B cell (primary cell): Measurements from ENCODE around the gene CMTM3. TPM values are rescaled to one million over a fixed set of nuclear protein-coding genes. Genes with fewer than 3 reads are reported as not detected.

Source experiments
- ATAC-seq: fragments of 200-7000 bp; cut with Tn5 transposase; one replicate; pipeline ENCODE4 v1.10.0; 2021; ENCODE audit warnings: low read depth, mild to moderate bottlenecking, moderate number of reproducible peaks, moderate library complexity
- CTCF ChIA-PET: fragments of 350-600 bp; sonication (Branson Sonifier 250); formaldehyde crosslinking; loops from one replicate; lab custom pipeline; 2021; ENCODE audit warnings: antibody characterized with exemption, inconsistent platforms; lab: Charles Lee
- POLR2A ChIA-PET: fragments of 350-600 bp; sonication (Branson Sonifier 250); formaldehyde crosslinking; loops from one replicate; lab custom pipeline; 2021; ENCODE audit warnings: antibody characterized with exemption; lab: Charles Lee
- DNase-seq: peaks from one replicate; pipeline ENCODE4 v3.0.0; 2013
- H2AFZ ChIP-seq: 2 replicates; pipeline ENCODE4 v1.6.1; 2012; ENCODE audit warnings: mild to moderate bottlenecking, low read depth, low read length; ENCODE audit not compliant: insufficient read depth, poor library complexity, severe bottlenecking
- H3K27ac ChIP-seq, 2 donors: 1 replicate in 1 of 2; 2 replicates in 1 of 2; pipeline ENCODE4 v1.5.1; 2012 to 2013; ENCODE audit warnings: low read length in 2 of 2, mild to moderate bottlenecking in 2 of 2, moderate library complexity in 1 of 2
- H3K27me3 ChIP-seq, 4 experiments: fragments of 200-600 bp in 1 of 4; sonication (generic) in 1 of 4; replicated peaks in 1 of 4; 1 replicate in 2 of 4; 2 replicates in 2 of 4; pipeline versions ENCODE4 v1.6.1 to v1.7.0; 2013 to 2016; ENCODE audit warnings: low read length in 3 of 4, mild to moderate bottlenecking in 2 of 4, mixed read lengths in 1 of 4, moderate library complexity in 1 of 4; ENCODE audit not compliant: insufficient read depth in 4 of 4, control insufficient read depth in 3 of 4; ENCODE audit errors: control extremely low read depth in 1 of 4
- H3K36me3 ChIP-seq, 2 experiments: replicated peaks in 1 of 2; 1 replicate in 1 of 2; 2 replicates in 1 of 2; pipeline versions ENCODE4 v1.6.1 to v1.7.1; 2013; ENCODE audit warnings: low read length in 1 of 2; ENCODE audit not compliant: insufficient read depth in 2 of 2, control insufficient read depth in 1 of 2; ENCODE audit errors: control extremely low read depth in 1 of 2, extremely low read depth in 1 of 2
- H3K4me1 ChIP-seq, 2 donors: fragments of 200-600 bp in 1 of 2; sonication (generic) in 1 of 2; 1 replicate in 1 of 2; 2 replicates in 1 of 2; pipeline versions ENCODE4 v1.5.1 to v1.6.1; 2013 to 2017; ENCODE audit warnings: low read length in 2 of 2; ENCODE audit not compliant: control insufficient read depth in 2 of 2, insufficient read depth in 2 of 2
- H3K4me2 ChIP-seq: replicated peaks from 2 replicates; pipeline ENCODE3; 2012; ENCODE audit warnings: mild to moderate bottlenecking, low read depth, low read length; ENCODE audit not compliant: poor library complexity, severe bottlenecking
- H3K4me3 ChIP-seq, 5 experiments: fragments of 200-600 bp in 1 of 5; sonication (generic) in 1 of 5; 1 replicate in 3 of 5; 2 replicates in 2 of 5; pipeline versions ENCODE4 v1.5.1 to v1.7.0; 2011 to 2016; ENCODE audit warnings: low read length in 4 of 5, mild to moderate bottlenecking in 4 of 5, low read depth in 2 of 5, control low read depth in 1 of 5, moderate library complexity in 1 of 5; ENCODE audit not compliant: insufficient read depth in 1 of 5; ENCODE audit errors: control extremely low read depth in 1 of 5, extremely low read depth in 1 of 5
- H3K79me2 ChIP-seq: fragments of 200-600 bp; sonication (generic); one replicate; pipeline ENCODE4 v1.6.0; 2016; ENCODE audit warnings: low read length; ENCODE audit not compliant: control insufficient read depth, insufficient read depth
- H3K9ac ChIP-seq: fragments of 200-600 bp; sonication (generic); 2 replicates; pipeline ENCODE4 v1.6.1; 2017; ENCODE audit warnings: mild to moderate bottlenecking, low read length, moderate library complexity
- H3K9me3 ChIP-seq, 3 donors: one replicate each; pipeline versions ENCODE4 v1.6.1 to v1.7.1; 2013; ENCODE audit warnings: low read length in 2 of 3; ENCODE audit not compliant: control insufficient read depth in 2 of 3, insufficient read depth in 1 of 3; ENCODE audit errors: control extremely low read depth in 1 of 3
- H4K20me1 ChIP-seq: 2 replicates; pipeline ENCODE4 v1.6.0; 2012; ENCODE audit warnings: mild to moderate bottlenecking, low read length; ENCODE audit not compliant: insufficient read depth, control insufficient read depth, poor library complexity, severe bottlenecking
- H3K27ac Mint-ChIP-seq: one replicate; pipeline ENCODE4 v1.8.0; 2021; ENCODE audit warnings: mixed read lengths
- H3K27me3 Mint-ChIP-seq: one replicate; pipeline ENCODE4 v1.8.0; 2021; ENCODE audit warnings: mixed read lengths
- H3K4me1 Mint-ChIP-seq: one replicate; pipeline ENCODE4 v1.8.0; 2021; ENCODE audit warnings: mixed read lengths
- H3K4me3 Mint-ChIP-seq: one replicate; pipeline ENCODE4 v1.8.0; 2021; ENCODE audit warnings: mixed read lengths
- H3K9me3 Mint-ChIP-seq: one replicate; pipeline ENCODE4 v1.8.0; 2022; ENCODE audit warnings: mixed read lengths; ENCODE audit not compliant: insufficient read depth
- CTCF ChIP-seq: fragments of 200-600 bp; IDR thresholded peaks from one replicate; pipeline ENCODE4 v1.8.0; 2022; ENCODE audit warnings: antibody characterized with exemption, mild to moderate bottlenecking
- EZH2 ChIP-seq: IDR thresholded peaks from 2 replicates; pipeline ENCODE4 v1.6.1; 2012; ENCODE audit warnings: borderline replicate concordance, low read depth, mild to moderate bottlenecking, moderate library complexity, low read length; ENCODE audit not compliant: insufficient read depth, poor library complexity, severe bottlenecking
- WGBS: methylation state at CpG from one replicate; pipeline ENCODE4 v1.1.5; 2013; ENCODE audit warnings: missing lambda C conversion rate; ENCODE audit not compliant: insufficient coverage; 5-methylcytosine and 5-hydroxymethylcytosine counted together
- intact Hi-C: fragments of 100-400 bp; cut with micrococcal nuclease; formaldehyde crosslinking; loops from one replicate; pipeline ENCODE4 v1.10.0; 2022
- polyA plus RNA-seq: library from polyadenylated mRNA; depleted of rRNA; stranded (reverse); fragments of >200 nt; gene quantifications from 2 replicates; pipeline ENCODE4 v1.2.3, GENCODE V29; 2012
- total RNA-seq, 2 donors: library from RNA; stranded (reverse); fragments of 120-200 nt in 1 of 2; gene quantifications; 1 replicate in 1 of 2; 2 replicates in 1 of 2; pipeline versions ENCODE4 v1.2.3 to v1.2.4, GENCODE V29; 2013 to 2022

CMTM3 gene
- total and polyA plus RNA-seq, 2 donors (not counting 1 experiment from before 2014, with no cell fraction given) = 7.5 to 8.7 TPM

- H3K4me1 ChIP-seq = peaks cover 5 to 9% of the 10 kb centered on the region in 2 donors
- H3K9me3 Mint-ChIP-seq = no peaks in the 10 kb centered on the region
- H3K9me3 ChIP-seq = no peaks in the 10 kb centered on the region
- CTCF ChIA-PET = interaction anchor here (0.5 to 2.5 kb wide), 36 partner anchors 8 to 335 kb away, joined by 3 to 22 read pairs (median 3); partner anchors contain the start of genes CMTM3 and DYNC1LI2
- peaks cover 8% of the 10 kb centered on the region for H3K4me1 Mint-ChIP-seq
- peak overlapping the region in 2 of 5 experiments; percentile 10 to 18 for H3K4me3 ChIP-seq
- TF ChIP-seq CTCF (peak; percentile 95), EZH2 (no peak)
- no peak overlapping the region for H3K9ac ChIP-seq
- peaks cover 0 to 21% (median 4%) of the 10 kb centered on the region in 4 experiments for H3K27me3 ChIP-seq
- H4K20me1 ChIP-seq = no peaks in the 10 kb centered on the region
- H3K4me3 Mint-ChIP-seq = peak overlapping the region; percentile 78
- H3K36me3 ChIP-seq = no peaks in the 10 kb centered on the region
- peak overlapping the region; percentile 60 for H3K4me2 ChIP-seq
- DNase-seq (peak; percentile 83), ATAC-seq (peak; percentile 96)
- 46% methylated on average over 12 of the region's 18 CpGs for WGBS
- H3K79me2 ChIP-seq = no peaks in the 10 kb centered on the region
- intact Hi-C loops = loop anchor here (1.0 kb wide), 2 partner anchors 43 to 245 kb away; no protein-coding TSS in a partner anchor
- peak overlapping the region; percentile 21 for H3K27ac Mint-ChIP-seq
- peak overlapping the region; percentile 65 for H2AFZ ChIP-seq
- peaks cover 20% of the 10 kb centered on the region for H3K27me3 Mint-ChIP-seq
- no peak overlapping the region for H3K27ac ChIP-seq
- POLR2A ChIA-PET = no interaction called here
Measured at GRCh38 chr16:66650707-66651473, 46.4 kb downstream of the CMTM3 start.

GRCh38 chr16:66651474-66651765 is 46.9 kb downstream of the CMTM3 start:
- POLR2A ChIA-PET = no interaction called here
- TF ChIP-seq EZH2 (no peak), CTCF (no peak)
- ATAC-seq (no peak), DNase-seq (no peak)
- Mint-ChIP-seq H3K4me1 (peaks cover 8% of the 10 kb centered on the region), H3K27me3 (peaks cover 24% of the 10 kb centered on the region), H3K9me3 (no peaks in the 10 kb centered on the region), H3K4me3 (peak overlapping the region; percentile 78), H3K27ac (no peak overlapping the region)
- no peak overlapping the region for H3K9ac ChIP-seq
- peaks cover 0 to 21% (median 4%) of the 10 kb centered on the region in 4 experiments for H3K27me3 ChIP-seq
- H2AFZ ChIP-seq = peak overlapping the region; percentile 65
- CTCF ChIA-PET = interaction anchor here (0.5 to 2.5 kb wide), 27 partner anchors 8 to 224 kb away, joined by 3 to 22 read pairs (median 3); partner anchors contain the start of gene CMTM3
- H3K9me3 ChIP-seq = no peaks in the 10 kb centered on the region
- H3K4me1 ChIP-seq = peaks cover 5 to 9% of the 10 kb centered on the region in 2 donors
- no peaks in the 10 kb centered on the region for H3K36me3 ChIP-seq
- H4K20me1 ChIP-seq = no peaks in the 10 kb centered on the region
- H3K27ac ChIP-seq = no peak overlapping the region
- H3K4me2 ChIP-seq = peak overlapping the region; percentile 60
- no peaks in the 10 kb centered on the region for H3K79me2 ChIP-seq
- 78% methylated on average over 2 of the region's 2 CpGs for WGBS
- H3K4me3 ChIP-seq = peak overlapping the region in 1 of 5 experiments; percentile 10
- intact Hi-C loops = loop anchor here (1.0 kb wide), 2 partner anchors 43 to 245 kb away; no protein-coding TSS in a partner anchor
